HEK293T (cell line): ENCODE results near the gene ENTPD7.
"Not testable (repeated sequence)": the region's sequence is repeated elsewhere in the genome, so short reads cannot be mapped to it uniquely, and the experiment has no call there.

Source experiments
- CTCF ChIA-PET: fragments of 350-600 bp; formaldehyde crosslinking; extraction: SDS; loops from one replicate; lab custom pipeline; 2021; ENCODE audit warnings: antibody characterized with exemption, inconsistent platforms; lab: Yijun Ruan, JAX
- POLR2A ChIA-PET: fragments of 350-600 bp; formaldehyde crosslinking; extraction: SDS; loops from one replicate; lab custom pipeline; 2020; ENCODE audit warnings: antibody characterized with exemption, inconsistent platforms; lab: Yijun Ruan, JAX
- DNase-seq: peaks from one replicate; pipeline ENCODE4 v3.0.0; 2012; ENCODE audit warnings: mixed read lengths; ENCODE audit errors: extremely low spot score
- BHLHE40 ChIP-seq: fragments of 450-650 bp; IDR thresholded peaks from 2 replicates; pipeline ENCODE4 v1.6.1; 2016; ENCODE audit warnings: mild to moderate bottlenecking, moderate library complexity, borderline replicate concordance
- CTBP1 ChIP-seq: fragments of 450-650 bp; IDR thresholded peaks from 2 replicates; pipeline ENCODE4 v1.6.1; 2016; ENCODE audit warnings: borderline replicate concordance
- ELF4 ChIP-seq: fragments of 450-650 bp; IDR thresholded peaks from 2 replicates; pipeline ENCODE4 v1.6.1; 2017; ENCODE audit warnings: antibody characterized with exemption
- FOXA1 ChIP-seq: fragments of 450-650 bp; IDR thresholded peaks from 2 replicates; pipeline ENCODE4 v1.6.1; 2016; ENCODE audit warnings: mild to moderate bottlenecking
- FOXK2 ChIP-seq: fragments of 450-650 bp; IDR thresholded peaks from 2 replicates; pipeline ENCODE4 v1.6.1; 2016; ENCODE audit warnings: mild to moderate bottlenecking
- HDGF ChIP-seq: fragments of 450-650 bp; IDR thresholded peaks from 2 replicates; pipeline ENCODE4 v1.6.1; 2017; ENCODE audit warnings: antibody characterized with exemption, borderline replicate concordance
- L3MBTL2 ChIP-seq: fragments of 450-650 bp; conservative IDR thresholded peaks from 2 replicates; pipeline ENCODE4 v1.6.1; 2016; ENCODE audit warnings: mild to moderate bottlenecking
- LEF1 ChIP-seq: fragments of 450-650 bp; IDR thresholded peaks from 2 replicates; pipeline ENCODE4 v1.6.1; 2017; ENCODE audit warnings: mild to moderate bottlenecking, borderline replicate concordance
- NFRKB ChIP-seq: fragments of 450-650 bp; IDR thresholded peaks from 2 replicates; pipeline ENCODE4 v1.6.1; 2016; ENCODE audit warnings: mild to moderate bottlenecking, moderate library complexity
- PKNOX1 ChIP-seq: fragments of 450-650 bp; IDR thresholded peaks from 2 replicates; pipeline ENCODE4 v1.6.1; 2016
- SP1 ChIP-seq: fragments of 450-650 bp; IDR thresholded peaks from 2 replicates; pipeline ENCODE4 v1.6.1; 2017
- SUZ12 ChIP-seq: fragments of 450-650 bp; IDR thresholded peaks from 2 replicates; pipeline ENCODE4 v1.6.1; 2016; ENCODE audit warnings: mild to moderate bottlenecking
- TARDBP ChIP-seq: fragments of 450-650 bp; IDR thresholded peaks from 2 replicates; pipeline ENCODE4 v1.6.1; 2016
- ZNF384 ChIP-seq: fragments of 450-650 bp; IDR thresholded peaks from 2 replicates; pipeline ENCODE4 v1.6.1; 2016

Gene ENTPD7

GRCh38 chr10:99617696-99618095 lies 41.6 kb upstream of the ENTPD7 start:
- CTCF ChIA-PET, result interaction anchor here (1.2 to 1.6 kb wide), 3 partner anchors 91 to 182 kb away, joined by 3 to 5 read pairs (median 4); no protein-coding TSS in a partner anchor
- no peak for TF ChIP-seq L3MBTL2
- no peak for TF ChIP-seq NFRKB
- DNase-seq, result no peak
- POLR2A ChIA-PET, result interaction anchor here (1.2 to 1.6 kb wide), 3 partner anchors 41 to 188 kb away, joined by 4 to 7 read pairs (median 5); partner anchors contain the start of genes ENTPD7 and GOT1

GRCh38 chr10:99619090-99619800 lies 40.1 kb upstream of the ENTPD7 start:
- POLR2A ChIA-PET, result interaction anchor here (0.8 to 4.1 kb wide), 9 partner anchors 12 to 189 kb away, joined by 3 to 32 read pairs (median 5); partner anchors contain the start of genes COX15, CUTC, ENTPD7 and GOT1
- TF ChIP-seq BHLHE40 (no peak), PKNOX1 (peak; percentile 85)
- CTCF ChIA-PET, result interaction anchor here (0.7 to 2.5 kb wide), 2 partner anchors 62 to 183 kb away, joined by 4 to 10 read pairs; no protein-coding TSS in a partner anchor
- DNase-seq, result no peak

GRCh38 chr10:99619851-99620710 lies 39.2 kb upstream of the ENTPD7 start, which contains the start of gene SLC25A28:
SLC25A28 (minus strand) TSS chr10:99620439; CDS start chr10:99620335, 104 bp downstream.
- POLR2A ChIA-PET, result interaction anchor here (0.6 to 4.1 kb wide), 23 partner anchors 10 to 189 kb away, joined by 3 to 34 read pairs (median 5); partner anchors contain the start of genes COX15, CUTC, ENTPD7 and GOT1

GRCh38 chr10:99620711-99621453 lies 38.4 kb upstream of the ENTPD7 start:
- TF ChIP-seq CTBP1 (no peak), HDGF (0 out of 2 replicates have a peak, but pooled peaks have one; percentile 38), L3MBTL2 (peak; percentile 97), NFRKB (no peak), ELF4 (peak; percentile 26; the same call in 1 of the 2 replicates)
- peak; percentile 95 for DNase-seq
- ChIA-PET POLR2A (interaction anchor here (0.6 to 4.1 kb wide), 28 partner anchors 10 to 430 kb away, joined by 3 to 34 read pairs (median 4); partner anchors contain the start of genes COX15, CUTC, ENTPD7 and GOT1), CTCF (interaction anchor here (0.5 to 2.5 kb wide), 5 partner anchors 8 to 185 kb away, joined by 3 to 10 read pairs (median 5); no protein-coding TSS in a partner anchor)

More at GRCh38 chr10:99619851-99620710, 39.2 kb upstream of the ENTPD7 start, which contains the start of gene SLC25A28:
- CTCF ChIA-PET, result interaction anchor here (2.5 kb wide), 1 partner anchor 184 kb away, joined by 10 read pairs; no protein-coding TSS in a partner anchor
- no peak for DNase-seq
- TF ChIP-seq L3MBTL2 (peak; percentile 42), ZNF384 (no peak), HDGF (no peak), SP1 (peak; percentile 90), PKNOX1 (peak; percentile 99), SUZ12 (no peak), FOXK2 (no peak), ELF4 (no peak), NFRKB (no peak), LEF1 (peak; percentile 99), TARDBP (no peak)

GRCh38 chr10:99621454-99622251 lies 37.7 kb upstream of the ENTPD7 start:
- 0 out of 2 replicates have a peak, but pooled peaks have one; percentile 7 for TF ChIP-seq ELF4
- TF ChIP-seq NFRKB, result no peak
- ChIA-PET CTCF (interaction anchor here (0.5 to 1.2 kb wide), 4 partner anchors 9 to 186 kb away, joined by 3 to 5 read pairs (median 4); no protein-coding TSS in a partner anchor), POLR2A (interaction anchor here (0.7 to 4.1 kb wide), 18 partner anchors 9 to 429 kb away, joined by 3 to 34 read pairs (median 5); partner anchors contain the start of genes COX15, CUTC, ENTPD7 and GOT1)
- DNase-seq, result no peak

GRCh38 chr10:99623919-99624318 lies 35.4 kb upstream of the ENTPD7 start:
- no peak for DNase-seq
- TF ChIP-seq LEF1 (no peak), FOXA1 (no peak), L3MBTL2 (peak; percentile 7; the same call in 1 of the 2 replicates)
- ChIA-PET POLR2A (interaction anchor here (0.6 kb wide), 1 partner anchor 456 kb away, joined by 3 read pairs; no protein-coding TSS in a partner anchor), CTCF (no interaction called here)

GRCh38 chr10:99625124-99625523 lies 34.2 kb upstream of the ENTPD7 start:
- CTCF ChIA-PET, DNase-seq: not testable (repeated sequence)
- POLR2A ChIA-PET, result interaction anchor here (0.7 to 1.2 kb wide), 2 partner anchors 34 kb away, joined by 3 to 4 read pairs; partner anchors contain the start of gene ENTPD7
